GM12801 (cell line): ENCODE measurements around the gene CRACDL.

Source experiments
- TF ChIP-seq, protein P1 (sequence below): IDR thresholded peaks from one replicate; pipeline ENCODE4 v1.5.1; 2011; ENCODE audit warnings: control low read depth; ENCODE audit not compliant: insufficient read length; ENCODE audit errors: extremely low read depth

Gene CRACDL

DNA sequence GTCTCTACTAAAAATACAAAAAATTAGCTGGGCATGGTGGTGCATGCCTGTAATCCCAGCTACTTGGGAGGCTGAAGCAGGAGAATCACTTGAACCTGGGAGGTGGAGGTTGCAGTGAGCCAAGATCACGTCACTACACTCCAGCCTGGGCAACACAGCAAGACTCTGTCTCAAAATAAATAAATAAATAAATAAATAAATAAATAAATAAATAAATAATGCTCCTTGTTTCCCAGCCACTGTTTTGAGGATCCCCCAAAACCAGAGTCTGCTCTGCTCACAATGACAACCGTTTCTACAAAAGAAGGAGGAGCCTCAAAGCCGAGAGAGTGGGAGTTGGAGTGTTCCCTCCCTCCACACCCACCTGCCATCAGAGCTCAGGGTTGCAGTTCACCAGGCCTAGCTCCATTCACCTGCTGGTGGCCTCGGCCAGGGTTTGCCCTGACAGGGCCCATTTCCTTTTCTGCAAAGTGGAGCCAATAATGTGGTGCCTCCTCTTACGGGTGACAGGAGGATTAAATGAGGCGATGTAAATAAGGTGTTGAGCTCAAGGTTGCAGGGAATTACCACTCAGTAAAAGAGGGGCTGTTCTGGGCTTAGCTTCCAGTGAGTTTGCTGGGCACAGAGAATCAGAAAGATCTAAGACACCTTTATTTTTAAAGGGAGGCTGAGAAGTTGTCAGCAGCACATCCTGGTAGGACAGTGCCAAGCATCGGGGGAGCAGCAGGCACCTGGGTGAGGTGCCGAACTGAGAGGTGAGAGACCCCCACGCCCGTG is 25.5 kb downstream of the CRACDL start:
- TF ChIP-seq, protein P1, sequence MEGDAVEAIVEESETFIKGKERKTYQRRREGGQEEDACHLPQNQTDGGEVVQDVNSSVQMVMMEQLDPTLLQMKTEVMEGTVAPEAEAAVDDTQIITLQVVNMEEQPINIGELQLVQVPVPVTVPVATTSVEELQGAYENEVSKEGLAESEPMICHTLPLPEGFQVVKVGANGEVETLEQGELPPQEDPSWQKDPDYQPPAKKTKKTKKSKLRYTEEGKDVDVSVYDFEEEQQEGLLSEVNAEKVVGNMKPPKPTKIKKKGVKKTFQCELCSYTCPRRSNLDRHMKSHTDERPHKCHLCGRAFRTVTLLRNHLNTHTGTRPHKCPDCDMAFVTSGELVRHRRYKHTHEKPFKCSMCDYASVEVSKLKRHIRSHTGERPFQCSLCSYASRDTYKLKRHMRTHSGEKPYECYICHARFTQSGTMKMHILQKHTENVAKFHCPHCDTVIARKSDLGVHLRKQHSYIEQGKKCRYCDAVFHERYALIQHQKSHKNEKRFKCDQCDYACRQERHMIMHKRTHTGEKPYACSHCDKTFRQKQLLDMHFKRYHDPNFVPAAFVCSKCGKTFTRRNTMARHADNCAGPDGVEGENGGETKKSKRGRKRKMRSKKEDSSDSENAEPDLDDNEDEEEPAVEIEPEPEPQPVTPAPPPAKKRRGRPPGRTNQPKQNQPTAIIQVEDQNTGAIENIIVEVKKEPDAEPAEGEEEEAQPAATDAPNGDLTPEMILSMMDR: no peak

DNA sequence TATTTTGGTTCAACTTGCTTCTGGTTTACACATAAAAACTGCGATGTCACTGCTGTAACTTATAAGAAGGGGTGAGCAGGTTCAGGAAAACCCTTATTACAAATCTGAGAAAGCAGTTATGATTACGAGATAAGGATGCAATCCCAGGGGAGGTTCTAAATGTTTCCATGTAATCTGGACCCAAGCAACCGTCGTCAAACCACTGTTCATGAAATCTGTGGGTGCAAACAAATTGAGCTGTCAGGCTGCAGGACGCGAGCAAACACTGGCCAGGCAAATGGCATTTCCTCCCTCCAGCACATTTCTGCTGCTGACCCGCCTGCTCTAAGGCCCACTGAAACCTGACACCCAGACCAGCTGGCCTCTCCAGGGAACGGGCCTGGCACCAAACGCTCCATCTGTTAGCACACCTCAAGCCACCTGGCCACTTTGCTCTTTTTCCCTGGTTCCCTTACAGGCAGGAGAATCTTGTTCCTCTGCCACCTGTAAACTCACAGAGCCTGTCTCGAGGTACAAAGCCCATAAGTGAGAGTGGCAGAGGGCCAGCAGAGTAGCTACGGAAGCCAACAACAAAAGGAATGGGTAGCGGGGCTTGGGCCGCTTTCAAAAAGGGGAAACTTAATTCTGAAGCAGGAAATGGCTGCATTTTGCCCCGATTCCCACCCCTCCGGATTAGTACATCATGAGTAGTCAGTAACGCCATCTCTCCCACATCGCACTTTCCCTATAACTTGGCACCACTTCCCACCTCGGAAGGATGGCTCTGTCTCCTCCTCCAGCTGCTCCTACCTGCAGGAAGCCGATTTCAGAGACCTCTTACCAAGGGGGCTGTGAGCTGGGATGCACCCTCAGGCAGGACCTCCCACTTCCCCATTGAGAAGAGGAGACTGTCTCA is 26.5 kb downstream of the CRACDL start:
- TF ChIP-seq, protein P1: no peak

DNA sequence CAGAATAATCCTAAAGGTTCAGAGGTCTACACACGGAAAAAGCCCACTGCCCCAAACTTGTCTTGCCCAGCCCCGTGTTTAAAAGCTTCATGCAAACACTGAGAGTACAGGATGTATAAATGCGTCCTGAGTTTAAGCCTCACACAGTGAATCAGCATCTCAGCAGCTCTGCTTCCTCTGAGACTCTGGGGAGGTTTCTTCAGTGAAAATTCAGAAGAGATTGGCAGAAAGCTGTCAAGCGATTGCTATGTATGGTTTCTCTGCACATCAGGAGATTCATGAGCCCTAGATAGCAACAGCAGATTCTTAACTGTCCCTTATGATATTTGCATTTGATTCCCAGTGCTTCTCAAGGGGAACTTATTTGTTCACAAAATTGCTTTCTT is 27.1 kb downstream of the CRACDL start:
- TF ChIP-seq, protein P1: no peak

DNA sequence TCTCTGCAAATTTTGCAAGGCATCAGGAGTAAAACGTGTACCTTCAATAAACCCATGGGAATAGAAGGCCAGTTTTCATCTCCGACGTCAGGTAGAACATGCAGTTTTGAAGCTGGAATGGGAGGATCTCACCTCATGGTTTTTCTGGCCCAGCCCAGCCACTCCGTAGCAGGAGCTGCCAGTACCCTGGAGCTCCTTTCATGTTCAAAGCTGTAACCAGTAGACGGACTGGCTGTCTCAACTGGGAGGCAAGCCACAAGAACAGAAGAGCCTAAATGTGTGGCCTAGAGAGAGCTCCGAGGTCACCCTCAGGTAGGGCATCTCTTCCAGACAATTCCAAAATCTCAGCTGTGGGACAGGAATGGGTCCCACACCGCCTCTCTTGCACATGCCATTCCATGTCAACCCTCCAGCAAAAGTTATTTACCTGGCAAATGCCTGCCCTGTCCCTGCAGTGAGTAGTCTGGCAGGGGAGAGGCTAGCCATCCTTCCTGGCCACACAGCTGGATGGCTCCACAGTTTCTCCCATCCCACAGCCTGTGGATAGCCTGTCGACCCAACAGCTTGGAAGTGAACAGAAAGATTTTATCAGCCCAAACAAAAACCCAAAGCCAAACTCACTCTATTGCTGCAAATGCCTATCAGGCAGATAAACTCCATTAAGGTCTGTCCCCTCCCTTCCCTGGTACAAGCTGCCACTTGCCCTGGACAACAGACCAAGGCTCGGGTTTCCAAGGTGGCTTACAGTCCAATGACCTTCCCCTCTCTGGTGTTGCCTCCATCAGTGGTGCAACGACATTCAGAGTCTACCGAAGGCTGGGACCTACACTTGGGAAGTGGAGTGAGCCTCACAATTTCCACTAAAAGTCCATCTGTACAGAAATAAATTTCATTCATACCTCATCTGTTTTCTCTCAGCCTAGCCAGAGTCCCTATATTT is 27.8 kb downstream of the CRACDL start:
- TF ChIP-seq, protein P1: no peak

DNA sequence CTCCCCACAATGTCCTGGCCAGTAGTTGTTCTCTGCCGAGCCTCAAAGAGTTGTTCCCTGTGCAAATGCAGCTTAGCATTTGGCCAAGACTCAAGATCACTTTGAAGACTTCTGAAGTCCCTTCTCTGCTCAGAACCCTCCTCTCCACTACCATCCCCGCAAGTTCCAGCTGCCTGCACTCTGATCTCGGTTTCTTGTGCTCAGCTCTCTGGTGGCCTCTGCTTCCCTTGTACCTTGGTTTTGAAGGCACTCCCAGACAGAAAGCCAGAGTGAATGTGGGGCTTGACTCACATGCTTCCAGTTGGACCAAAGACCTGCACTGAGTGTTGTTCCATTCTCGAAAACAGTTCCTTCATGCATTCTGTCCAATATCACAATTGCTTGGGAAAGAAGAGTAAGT is 28.6 kb downstream of the CRACDL start:
- TF ChIP-seq, protein P1: no peak

- TF ChIP-seq, protein P1: no peak
Measured at GRCh38 chr2:98903767-98904485, 32.1 kb downstream of the CRACDL start.
